Brain microvascular endothelial cell (primary cell): ENCODE results near the gene RAPGEF6.

Experiments used
- DNase-seq: peaks from one replicate; pipeline ENCODE4 v3.0.0-alpha.2; 2020
- H3K27ac ChIP-seq: fragments of 250-450 bp; sonication (Bioruptor Pico); 2 replicates; pipeline ENCODE4 v1.5.1; 2020; ENCODE audit warnings: mild to moderate bottlenecking, moderate library complexity
- H3K27me3 ChIP-seq: fragments of 250-450 bp; sonication (Bioruptor Pico); replicated peaks from 2 replicates; pipeline ENCODE4 v1.5.1; 2020; ENCODE audit warnings: mild to moderate bottlenecking
- H3K36me3 ChIP-seq: fragments of 250-450 bp; sonication (Bioruptor Pico); replicated peaks from 2 replicates; pipeline ENCODE4 v1.5.1; 2020; ENCODE audit warnings: mild to moderate bottlenecking
- H3K4me3 ChIP-seq: 2 replicates; pipeline ENCODE4 v1.5.1; 2011; ENCODE audit warnings: low read depth, mild to moderate bottlenecking, control low read depth, low read length, moderate library complexity
- CTCF ChIP-seq: IDR thresholded peaks from 2 replicates; pipeline ENCODE4 v1.5.1; 2011; ENCODE audit warnings: low read depth, mild to moderate bottlenecking, moderate library complexity, low read length, control low read depth, inconsistent platforms; ENCODE audit errors: missing control alignments
- in situ Hi-C: cut with HindIII; loops from 2 replicates; pipeline ENCODE4 v1.10.0; 2017; ENCODE audit warnings: low sequenced_read_pairs, low pct_ligation_motif_present

RAPGEF6 gene

DNA sequence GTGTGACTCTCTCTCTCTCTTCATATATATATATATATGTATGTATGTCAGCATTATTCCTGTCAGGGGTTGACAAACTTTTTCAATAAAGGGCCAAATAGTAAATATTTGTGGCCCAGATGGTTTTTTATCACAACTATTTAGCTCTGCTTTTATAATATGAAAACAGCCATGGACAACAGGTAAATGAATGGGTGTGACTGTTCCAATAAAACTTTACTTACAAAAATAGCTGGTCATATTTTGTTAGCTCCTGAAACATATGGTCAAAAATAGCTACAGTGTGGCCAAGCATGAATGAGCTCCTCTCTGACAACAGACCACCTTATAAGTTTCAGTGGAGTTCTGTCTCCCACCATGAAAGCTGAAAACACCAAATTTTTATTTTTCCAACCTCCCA lies 21.6 kb downstream of the RAPGEF6 start:
- Histone ChIP-seq H3K36me3 (no peaks in the 10 kb centered on the region), H3K27ac (no peak overlapping the region), H3K27me3 (no peaks in the 10 kb centered on the region), H3K4me3 (no peak overlapping the region)
- in situ Hi-C loops, result no loop called here
- DNase-seq, result no peak
- no peak for TF ChIP-seq CTCF

DNA sequence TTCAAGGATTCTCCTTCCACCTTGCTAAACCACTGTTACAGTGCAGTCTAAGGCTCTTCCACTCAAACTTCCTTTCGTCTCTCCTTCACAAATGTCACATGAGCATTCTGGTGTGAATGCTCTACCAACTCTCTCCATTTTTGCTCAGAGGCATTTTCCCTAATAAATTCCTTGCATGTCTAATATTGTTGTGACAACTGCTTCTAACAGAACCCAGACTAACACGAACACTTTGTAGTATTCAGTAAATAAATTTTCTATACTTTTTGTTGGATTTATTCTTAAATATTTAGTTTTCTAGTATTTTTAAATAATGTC lies 24.0 kb downstream of the RAPGEF6 start:
- in situ Hi-C loops, result no loop called here
- Histone ChIP-seq H3K27ac (peak overlapping the region; percentile 86), H3K36me3 (no peaks in the 10 kb centered on the region), H3K27me3 (no peaks in the 10 kb centered on the region), H3K4me3 (no peak overlapping the region)
- no peak for DNase-seq
- TF ChIP-seq CTCF, result no peak

- H3K4me3 ChIP-seq, result no peak overlapping the region
- TF ChIP-seq CTCF, result no peak
- no peaks in the 10 kb centered on the region for H3K36me3 ChIP-seq
- peak overlapping the region; percentile 86 for H3K27ac ChIP-seq
- DNase-seq, result peak; percentile 80
- H3K27me3 ChIP-seq, result no peaks in the 10 kb centered on the region
- in situ Hi-C loops, result no loop called here
Measured at GRCh38 chr5:131610198-131611063, 24.6 kb downstream of the RAPGEF6 start.

- DNase-seq, result peak; percentile 63
- Histone ChIP-seq H3K4me3 (no peak overlapping the region), H3K27ac (peak overlapping the region; percentile 86), H3K36me3 (no peaks in the 10 kb centered on the region), H3K27me3 (no peaks in the 10 kb centered on the region)
- TF ChIP-seq CTCF, result no peak
- in situ Hi-C loops, result no loop called here
Measured at GRCh38 chr5:131609774-131610173, 25.3 kb downstream of the RAPGEF6 start.

GRCh38 chr5:131608597-131608996 lies 26.4 kb downstream of the RAPGEF6 start:
- no peak for TF ChIP-seq CTCF
- DNase-seq, result no peak
- Histone ChIP-seq H3K36me3 (no peaks in the 10 kb centered on the region), H3K27ac (no peak overlapping the region), H3K27me3 (no peaks in the 10 kb centered on the region), H3K4me3 (no peak overlapping the region)
- in situ Hi-C loops, result no loop called here
